HG02870 (cell line): Measurements from ENCODE around the gene SNX4.

ENCODE experiments used
- ATAC-seq: cut with Tn5 transposase; IDR thresholded peaks from one replicate; pipeline ENCODE4 v1.9.1; 2021; ENCODE audit warnings: mild to moderate bottlenecking, moderate library complexity; ENCODE audit not compliant: unreplicated experiment

The SNX4 gene

GRCh38 chr3:125470671-125471070, 49.3 kb downstream of the SNX4 start:
- no peak for ATAC-seq

GRCh38 chr3:125462722-125463299, 57.2 kb downstream of the SNX4 start:
- no peak for ATAC-seq

GRCh38 chr3:125461896-125462295, 58.1 kb downstream of the SNX4 start:
- ATAC-seq = no peak

GRCh38 chr3:125460233-125460632, 59.8 kb downstream of the SNX4 start:
- ATAC-seq = no peak

- no peak for ATAC-seq
Observed at GRCh38 chr3:125443923-125444322, 76.1 kb downstream of the SNX4 start.

GRCh38 chr3:125442506-125442905, 77.5 kb downstream of the SNX4 start:
- no peak for ATAC-seq

GRCh38 chr3:125440970-125441369, 79.0 kb downstream of the SNX4 start:
- ATAC-seq = no peak

- ATAC-seq = no peak
Observed at GRCh38 chr3:125440559-125440955, 79.4 kb downstream of the SNX4 start.

GRCh38 chr3:125437631-125438435, 82.2 kb downstream of the SNX4 start:
- no peak for ATAC-seq

GRCh38 chr3:125436921-125437320, 83.1 kb downstream of the SNX4 start:
- ATAC-seq = no peak

GRCh38 chr3:125435231-125435630, 84.8 kb downstream of the SNX4 start:
- ATAC-seq = no peak

GRCh38 chr3:125434582-125435011, 85.4 kb downstream of the SNX4 start:
- peak; percentile 60 for ATAC-seq

GRCh38 chr3:125433611-125434041, 86.4 kb downstream of the SNX4 start:
- no peak for ATAC-seq

GRCh38 chr3:125433091-125433534, 86.9 kb downstream of the SNX4 start:
- no peak for ATAC-seq

GRCh38 chr3:125431912-125432790, 87.9 kb downstream of the SNX4 start:
- ATAC-seq = no peak

- no peak for ATAC-seq
Observed at GRCh38 chr3:125431391-125431790, 88.6 kb downstream of the SNX4 start.

GRCh38 chr3:125428216-125428830, 91.7 kb downstream of the SNX4 start:
- no peak for ATAC-seq

- ATAC-seq = no peak
Observed at GRCh38 chr3:125418306-125418705, 101.7 kb downstream of the SNX4 start.

- ATAC-seq = no peak
Observed at GRCh38 chr3:125416235-125416634, 103.8 kb downstream of the SNX4 start.

- ATAC-seq = no peak
Observed at GRCh38 chr3:125414669-125415068, 105.3 kb downstream of the SNX4 start.

GRCh38 chr3:125410922-125411321, 109.1 kb downstream of the SNX4 start:
- ATAC-seq = no peak
